ENCODE measurements around the gene PAH. TPM values are rescaled to one million over a fixed set of nuclear protein-coding genes. Genes with fewer than 3 reads are reported as not detected.

PAH gene
- total and polyA plus RNA-seq, 2 donors (not counting 3 experiments of a cell fraction or from before 2014, with no cell fraction given): not detected

DNA sequence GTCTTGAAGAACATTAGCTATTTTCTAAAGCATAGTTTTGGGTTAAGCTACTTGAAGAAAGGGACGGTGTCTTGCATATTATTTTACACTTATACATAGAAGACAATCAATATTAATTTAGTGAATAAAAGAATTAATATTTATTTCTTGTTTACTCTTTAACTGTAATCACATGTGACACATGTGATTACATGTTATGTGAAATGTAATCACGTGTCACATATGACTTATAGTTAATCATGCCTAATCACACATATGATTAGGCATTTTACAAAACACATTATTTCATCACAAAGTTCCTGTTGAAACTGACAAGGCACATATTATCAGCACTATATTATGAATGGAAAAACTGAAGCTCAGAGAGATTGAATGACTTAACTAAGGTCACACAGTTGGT, 4.8 kb downstream of the PAH start:
- H3K27me3 ChIP-seq (ENCODE audit: control insufficient read depth in 2 of 2, insufficient read depth in 2 of 2, low read length in 2 of 2): no peaks in the 10 kb centered on the region
- no peak overlapping the region for H3K27ac ChIP-seq (ENCODE audit: insufficient read depth, low read depth, low read length)
- H3K4me1 ChIP-seq (ENCODE audit: control insufficient read depth, extremely low read depth, insufficient read depth, low read length): no peaks in the 10 kb centered on the region
- POLR2A ChIA-PET: no interaction called here
- intact Hi-C loops (cut with micrococcal nuclease): no loop called here
- H3K4me3 ChIP-seq (replicated peaks in 1 of 3; ENCODE audit: insufficient read depth in 1 of 3, low read depth in 1 of 3, low read length in 3 of 3): no peak overlapping the region
- H3K79me2 ChIP-seq (ENCODE audit: control insufficient read depth, insufficient read depth, low read length): no peaks in the 10 kb centered on the region
- no peak overlapping the region for H2AFZ ChIP-seq (ENCODE audit: low read depth, low read length)
- H3K9ac ChIP-seq (replicated peaks; ENCODE audit: extremely low read depth, insufficient read depth, low read length): no peak overlapping the region
- BruUV-seq (replicated peaks): no TSS peak
- no peak for FAIRE-seq
- no peaks in the 10 kb centered on the region for H3K9me1 ChIP-seq (replicated peaks; ENCODE audit: control insufficient read depth, extremely low read depth, insufficient read depth, low read length)
- no peak for DNase-seq (ENCODE audit: low read depth, low spot score)
- TF ChIP-seq JUN (IDR thresholded peaks at IDR 0.05; ENCODE audit: borderline replicate concordance, insufficient read depth, insufficient read length, low read depth): no peak
- CTCF ChIA-PET: no interaction called here
- peaks cover 2% of the 10 kb centered on the region for H3K9me3 ChIP-seq (replicated peaks; ENCODE audit: control insufficient read depth, insufficient read depth, low read length)
- H3K36me3 ChIP-seq (ENCODE audit: control insufficient read depth in 2 of 2, extremely low read depth in 1 of 2, insufficient read depth in 2 of 2, low read length in 2 of 2): no peaks in the 10 kb centered on the region
- no peaks in the 10 kb centered on the region for H4K20me1 ChIP-seq (replicated peaks; ENCODE audit: control insufficient read depth, extremely low read depth, insufficient read depth, low read length)
- dilution Hi-C loops (cut with MboI; ENCODE audit: extremely low pct_ligation_motif_present, low sequenced_read_pairs): no loop called here
- H3K4me2 ChIP-seq (ENCODE audit: insufficient read depth, low read length): no peak overlapping the region

DNA sequence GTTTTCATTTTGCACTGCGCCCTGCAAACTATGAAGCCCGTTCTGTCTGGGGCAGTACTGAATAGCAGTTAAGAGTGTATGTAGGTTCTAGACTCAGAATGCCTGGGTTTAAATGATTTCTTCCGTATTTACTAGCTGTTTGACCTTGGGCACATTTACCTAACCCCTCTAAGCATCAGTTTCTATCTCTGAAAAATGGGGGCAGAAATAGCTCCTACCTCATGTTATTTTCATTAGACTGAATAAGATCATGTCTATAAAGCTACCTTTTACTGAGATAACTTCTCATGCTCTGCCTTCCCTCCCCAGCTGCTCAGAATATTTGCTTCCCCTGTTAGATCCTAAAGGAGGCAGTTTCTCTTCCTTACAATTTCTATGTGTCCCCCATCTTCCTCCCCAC, 5.7 kb downstream of the PAH start:
- no peak for TF ChIP-seq JUN (IDR thresholded peaks at IDR 0.05; ENCODE audit: borderline replicate concordance, insufficient read depth, insufficient read length, low read depth)
- TF ChIP-seq GATA2 (IDR thresholded peaks at IDR 0.05; ENCODE audit: insufficient read depth, insufficient read length, low read depth, low read length): no peak
- TF ChIP-seq POLR2AphosphoS5 (IDR thresholded peaks at IDR 0.05; ENCODE audit: insufficient read depth, low read depth, low read length): no peak
- TF ChIP-seq FOS (IDR thresholded peaks at IDR 0.05; ENCODE audit: borderline replicate concordance, insufficient read depth, low read length): no peak
- no peak for TF ChIP-seq CTCF (IDR thresholded peaks at IDR 0.05; ENCODE audit: extremely low read depth in 1 of 2, insufficient read depth in 1 of 2, low read depth in 1 of 2, low read length in 2 of 2)
- no peaks in the 10 kb centered on the region for H4K20me1 ChIP-seq (replicated peaks; ENCODE audit: control insufficient read depth, extremely low read depth, insufficient read depth, low read length)
- no peak overlapping the region for H3K27ac ChIP-seq (ENCODE audit: insufficient read depth, low read depth, low read length)
- H3K36me3 ChIP-seq (ENCODE audit: control insufficient read depth in 2 of 2, extremely low read depth in 1 of 2, insufficient read depth in 2 of 2, low read length in 2 of 2): no peaks in the 10 kb centered on the region
- no peaks in the 10 kb centered on the region for H3K79me2 ChIP-seq (ENCODE audit: control insufficient read depth, insufficient read depth, low read length)
- ChIA-PET CTCF (no interaction called here), POLR2A (no interaction called here)
- H3K4me3 ChIP-seq (replicated peaks in 1 of 3; ENCODE audit: insufficient read depth in 1 of 3, low read depth in 1 of 3, low read length in 3 of 3): no peak overlapping the region
- H3K9ac ChIP-seq (replicated peaks; ENCODE audit: extremely low read depth, insufficient read depth, low read length): no peak overlapping the region
- H3K27me3 ChIP-seq (ENCODE audit: control insufficient read depth in 2 of 2, insufficient read depth in 2 of 2, low read length in 2 of 2): no peaks in the 10 kb centered on the region
- no peaks in the 10 kb centered on the region for H3K4me1 ChIP-seq (ENCODE audit: control insufficient read depth, extremely low read depth, insufficient read depth, low read length)
- H2AFZ ChIP-seq (ENCODE audit: low read depth, low read length): no peak overlapping the region
- BruUV-seq (replicated peaks): no TSS peak
- dilution Hi-C loops (cut with MboI; ENCODE audit: extremely low pct_ligation_motif_present, low sequenced_read_pairs) (no loop called here), intact Hi-C loops (cut with micrococcal nuclease) (no loop called here)
- no peak overlapping the region for H3K4me2 ChIP-seq (ENCODE audit: insufficient read depth, low read length)
- no peaks in the 10 kb centered on the region for H3K9me1 ChIP-seq (replicated peaks; ENCODE audit: control insufficient read depth, extremely low read depth, insufficient read depth, low read length)
- H3K9me3 ChIP-seq (replicated peaks; ENCODE audit: control insufficient read depth, insufficient read depth, low read length): no peaks in the 10 kb centered on the region
- DNase-seq (ENCODE audit: low read depth, low spot score) (no peak), FAIRE-seq (no peak)

Measured in endothelial cell of umbilical vein (primary cell).